Uterus (tissue), 2 donors: ENCODE results near the gene PRM2.

Source experiments
- POLR2A ChIP-seq, 2 donors: fragments of 450-650 bp; IDR thresholded peaks; one replicate each; pipeline ENCODE4 v1.6.1; 2016; ENCODE audit warnings: antibody characterized with exemption in 2 of 2, mild to moderate bottlenecking in 1 of 2, moderate library complexity in 1 of 2
- TF ChIP-seq, protein P1 (sequence below), 4 experiments: fragments of 200-600 bp in 2 of 4; fragments of 450-650 bp in 2 of 4; sonication (generic) in 2 of 4; IDR thresholded peaks; one replicate each; pipeline ENCODE4 v1.5.1; 2016 to 2019; ENCODE audit warnings: antibody characterized with exemption in 4 of 4, mild to moderate bottlenecking in 2 of 4, moderate library complexity in 1 of 4

DNA sequence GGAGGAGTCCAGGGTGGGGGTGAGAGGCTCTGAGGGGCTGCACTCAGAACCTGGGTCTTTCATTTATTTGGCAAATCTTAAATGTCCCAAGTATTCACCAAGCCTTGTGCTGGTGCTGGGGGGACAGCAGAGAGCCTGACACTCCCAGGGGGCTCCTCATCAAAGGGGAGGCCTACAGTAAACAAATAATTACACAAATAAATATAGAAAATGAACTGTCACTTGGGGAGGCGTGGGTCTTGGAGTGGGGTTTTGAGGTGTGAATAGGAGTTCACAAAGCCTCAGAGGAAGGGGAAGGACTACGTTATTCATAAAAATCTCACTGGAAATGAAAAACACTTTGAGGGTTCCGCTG, 20.0 kb upstream of the PRM2 start:
- TF ChIP-seq, protein P1, sequence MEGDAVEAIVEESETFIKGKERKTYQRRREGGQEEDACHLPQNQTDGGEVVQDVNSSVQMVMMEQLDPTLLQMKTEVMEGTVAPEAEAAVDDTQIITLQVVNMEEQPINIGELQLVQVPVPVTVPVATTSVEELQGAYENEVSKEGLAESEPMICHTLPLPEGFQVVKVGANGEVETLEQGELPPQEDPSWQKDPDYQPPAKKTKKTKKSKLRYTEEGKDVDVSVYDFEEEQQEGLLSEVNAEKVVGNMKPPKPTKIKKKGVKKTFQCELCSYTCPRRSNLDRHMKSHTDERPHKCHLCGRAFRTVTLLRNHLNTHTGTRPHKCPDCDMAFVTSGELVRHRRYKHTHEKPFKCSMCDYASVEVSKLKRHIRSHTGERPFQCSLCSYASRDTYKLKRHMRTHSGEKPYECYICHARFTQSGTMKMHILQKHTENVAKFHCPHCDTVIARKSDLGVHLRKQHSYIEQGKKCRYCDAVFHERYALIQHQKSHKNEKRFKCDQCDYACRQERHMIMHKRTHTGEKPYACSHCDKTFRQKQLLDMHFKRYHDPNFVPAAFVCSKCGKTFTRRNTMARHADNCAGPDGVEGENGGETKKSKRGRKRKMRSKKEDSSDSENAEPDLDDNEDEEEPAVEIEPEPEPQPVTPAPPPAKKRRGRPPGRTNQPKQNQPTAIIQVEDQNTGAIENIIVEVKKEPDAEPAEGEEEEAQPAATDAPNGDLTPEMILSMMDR (IDR thresholded peaks at IDR 0.05) = no peak
- no peak for TF ChIP-seq POLR2A (IDR thresholded peaks at IDR 0.05)
